K562 (cell line): ENCODE data around the gene RPS27. TPM values are rescaled to one million over a fixed set of nuclear protein-coding genes. Genes with fewer than 3 reads are reported as not detected.

Experiments used
- BRF1 ChIP-seq: IDR thresholded peaks from 3 replicates; pipeline ENCODE4 v1.6.1; 2011; ENCODE audit warnings: borderline replicate concordance, mild to moderate bottlenecking; ENCODE audit not compliant: insufficient read length; ENCODE audit errors: extremely low read depth
- COPS2 ChIP-seq: fragments of 450-650 bp; conservative IDR thresholded peaks from 2 replicates; pipeline ENCODE4 v1.6.1; 2016; ENCODE audit warnings: mild to moderate bottlenecking, moderate library complexity
- CTCFL ChIP-seq: IDR thresholded peaks from 2 replicates; pipeline ENCODE4 v1.6.1; 2011; ENCODE audit warnings: borderline replicate concordance, low read depth, mild to moderate bottlenecking, moderate library complexity, low read length; ENCODE audit not compliant: insufficient read depth, poor library complexity, severe bottlenecking
- ELF2 ChIP-seq: fragments of 250-450 bp; sonication (Bioruptor Pico); IDR thresholded peaks from 2 replicates; pipeline ENCODE4 v1.5.0; 2021; ENCODE audit warnings: mild to moderate bottlenecking
- FOXM1 ChIP-seq, 2 experiments: fragments of 450-650 bp in 1 of 2; sonication (generic) in 1 of 2; formaldehyde crosslinking in 1 of 2; IDR thresholded peaks; 2 replicates each; pipeline versions ENCODE4 v1.6.1 to v1.9.0; 2017 to 2022; ENCODE audit warnings: low read depth in 2 of 2, mild to moderate bottlenecking in 2 of 2, missing genetic modification reagents in 1 of 2, moderate library complexity in 1 of 2
- MEF2D ChIP-seq: conservative IDR thresholded peaks from 2 replicates; pipeline ENCODE4 v1.6.1; 2016; ENCODE audit warnings: low read depth, missing genetic modification characterization, missing compliant biosample characterization
- NCOA1 ChIP-seq: fragments of 450-650 bp; IDR thresholded peaks from 2 replicates; pipeline ENCODE4 v1.6.1; 2016; ENCODE audit warnings: low read depth
- NR4A1 ChIP-seq, 2 experiments: fragments of 250-450 bp in 1 of 2; fragments of 450-650 bp in 1 of 2; sonication (Bioruptor Pico) in 1 of 2; IDR thresholded peaks; 2 replicates each; pipeline versions ENCODE4 v1.4.0 to v1.6.1; 2016 to 2020; ENCODE audit warnings: mild to moderate bottlenecking in 2 of 2, missing compliant biosample characterization in 1 of 2, missing genetic modification characterization in 1 of 2, moderate library complexity in 1 of 2
- RCOR1 ChIP-seq, 2 experiments: IDR thresholded peaks; 2 replicates each; pipeline ENCODE4 v1.6.1; 2012; ENCODE audit warnings: low read depth in 2 of 2, low read length in 2 of 2, borderline replicate concordance in 1 of 2, improper control_type of control experiment in 1 of 2
- SIRT6 ChIP-seq: IDR thresholded peaks from one replicate; pipeline ENCODE4 v1.6.1; 2012; ENCODE audit warnings: low read depth, mild to moderate bottlenecking, control low read depth, inconsistent platforms, low read length, moderate library complexity
- STAT5A ChIP-seq: IDR thresholded peaks from 2 replicates; pipeline ENCODE4 v1.6.1; 2012; ENCODE audit warnings: low read length, inconsistent platforms, borderline replicate concordance
- THRA ChIP-seq: fragments of 450-650 bp; IDR thresholded peaks from 2 replicates; pipeline ENCODE4 v1.6.1; 2017; ENCODE audit warnings: mild to moderate bottlenecking, moderate library complexity
- ZNF347 ChIP-seq: fragments of 450-650 bp; formaldehyde crosslinking; IDR thresholded peaks from 2 replicates; pipeline ENCODE4 v1.4.0; 2020; ENCODE audit warnings: low read depth, mild to moderate bottlenecking, moderate library complexity
- ZNF512 ChIP-seq: IDR thresholded peaks from 2 replicates; pipeline ENCODE4 v1.6.1; 2016; ENCODE audit warnings: missing genetic modification characterization, missing compliant biosample characterization
- ZNF639 ChIP-seq, 2 experiments: fragments of 200-800 bp in 1 of 2; sonication (Bioruptor generic) in 1 of 2; sonication (generic) in 1 of 2; formaldehyde crosslinking in 1 of 2; IDR thresholded peaks in 1 of 2; conservative IDR thresholded peaks in 1 of 2; 2 replicates each; pipeline versions ENCODE4 v1.5.0 to v1.6.1; 2016 to 2020; ENCODE audit warnings: missing compliant biosample characterization in 1 of 2, missing genetic modification characterization in 1 of 2, missing genetic modification reagents in 1 of 2
- ZNF76 ChIP-seq: fragments of 250-450 bp; sonication (Bioruptor Pico); IDR thresholded peaks from 2 replicates; pipeline ENCODE4 v1.4.0; 2020; ENCODE audit warnings: mild to moderate bottlenecking, moderate library complexity, borderline replicate concordance
- ZNF79 ChIP-seq: fragments of 250-450 bp; sonication (Bioruptor Pico); IDR thresholded peaks from 2 replicates; pipeline ENCODE4 v1.4.0; 2020; ENCODE audit warnings: low read depth, mild to moderate bottlenecking, moderate library complexity
- polyA plus RNA-seq, 8 experiments: library from polyadenylated mRNA; depleted of rRNA in 4 of 8; stranded (reverse) in 5 of 8; unstranded in 3 of 8; fragments of >200 nt; fragmentation: Nextera tagmentation in 2 of 8; fragmentation: Illumina TruSeq in 1 of 8; extraction: Ambion mirVana in 2 of 8; extraction: Trizol in 1 of 8; gene quantifications; 2 replicates each; pipeline versions ENCODE4 v1.2.1 to v1.2.3, GENCODE V29; 2011 to 2014; ENCODE audit warnings: inconsistent platforms in 1 of 8, missing spikeins in 1 of 8
- total RNA-seq, 7 experiments: library from RNA; depleted of rRNA in 6 of 7; stranded (reverse); fragments of >200 nt in 6 of 7; fragmentation: Illumina TruSeq in 2 of 7; extraction: Trizol in 2 of 7; gene quantifications; 2 replicates each; pipeline versions ENCODE4 v1.2.1 to v1.2.3, GENCODE V29; 2011 to 2021; ENCODE audit warnings: low replicate concordance in 1 of 7
- TF ChIP-seq, protein P1 (sequence below): sonication (generic); formaldehyde crosslinking; IDR thresholded peaks from 2 replicates; pipeline ENCODE4 v1.8.0; 2023; ENCODE audit warnings: mild to moderate bottlenecking, missing genetic modification reagents

The RPS27 gene
- total and polyA plus RNA-seq, 9 of the 15 experiments (the other 6 are each of a cell fraction or from before 2014, with no cell fraction given) = 2,091 to 9,377 (median 6,706) TPM

DNA sequence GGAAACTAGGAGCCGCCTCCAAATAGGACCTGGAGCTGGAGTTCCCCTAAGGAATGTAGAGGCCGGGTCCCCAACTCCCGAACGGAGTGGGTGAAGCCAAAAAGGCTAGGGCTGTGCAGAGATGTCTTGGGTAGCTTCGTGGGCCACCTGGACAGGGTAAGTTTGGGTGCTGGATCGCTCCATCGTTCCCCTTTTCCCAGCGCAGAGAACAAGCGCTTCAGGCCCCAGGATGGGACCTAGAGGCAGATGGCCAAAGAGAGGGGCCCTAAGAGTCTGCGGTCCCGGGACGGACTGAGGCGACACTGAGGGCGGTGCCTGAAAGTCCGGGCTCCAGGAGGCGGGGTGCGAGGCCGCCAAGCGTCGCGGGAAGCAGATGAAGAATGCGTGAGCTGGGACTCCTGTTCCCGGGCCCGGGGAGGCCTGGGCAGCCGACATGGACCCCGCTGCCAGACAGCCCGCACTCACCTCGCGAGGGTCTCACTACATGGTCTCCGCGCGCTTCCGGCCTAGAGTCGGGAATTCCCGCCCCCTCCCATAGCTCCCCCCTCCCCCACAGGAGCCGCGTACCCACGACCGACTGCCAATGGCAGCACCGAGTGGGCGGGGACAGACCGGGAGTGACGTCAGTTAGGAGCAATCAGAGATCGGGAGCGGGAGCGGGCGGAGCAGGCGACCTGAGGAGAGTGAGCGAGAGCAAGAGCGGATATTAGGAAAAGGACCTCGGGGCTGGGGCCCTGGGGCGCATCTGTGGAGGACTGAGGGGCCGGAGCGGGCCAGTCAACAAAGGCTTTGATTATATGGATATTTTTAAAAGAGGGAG is 27.3 kb upstream of the RPS27 start, which contains the start of gene SLC39A1 (continued):
- TF ChIP-seq FOXM1 (IDR thresholded peaks at IDR 0.05; ENCODE audit: low read depth) (no peak), FOXM1 (CRISPR knock-in tag; IDR thresholded peaks at IDR 0.05; ENCODE audit: low read depth) (no peak), ZNF347 (CRISPR knock-in tag) (no peak), SIRT6 (no peak), BRF1 (no peak), NCOA1 (no peak), COPS2 (no peak), RCOR1 (IDR thresholded peaks at IDR 0.05; ENCODE audit: borderline replicate concordance in 1 of 2, low read depth in 2 of 2, low read length in 2 of 2) (no peak), ZNF79 (no peak), MEF2D (no peak), NR4A1 (CRISPR knock-in tag; IDR thresholded peaks at IDR 0.05) (no peak), NR4A1 (tag; IDR thresholded peaks at IDR 0.05) (no peak), ZNF76 (CRISPR knock-in tag) (no peak), ZNF639 (CRISPR knock-in tag; conservative IDR thresholded peaks at IDR 0.05 in 1 of 2, IDR thresholded peaks at IDR 0.05 in 1 of 2) (no peak), CTCFL (no peak), ELF2 (CRISPR knock-in tag) (no peak), STAT5A (no peak), ZNF512 (tag) (no peak), THRA (no peak)
- TF ChIP-seq, protein P1, sequence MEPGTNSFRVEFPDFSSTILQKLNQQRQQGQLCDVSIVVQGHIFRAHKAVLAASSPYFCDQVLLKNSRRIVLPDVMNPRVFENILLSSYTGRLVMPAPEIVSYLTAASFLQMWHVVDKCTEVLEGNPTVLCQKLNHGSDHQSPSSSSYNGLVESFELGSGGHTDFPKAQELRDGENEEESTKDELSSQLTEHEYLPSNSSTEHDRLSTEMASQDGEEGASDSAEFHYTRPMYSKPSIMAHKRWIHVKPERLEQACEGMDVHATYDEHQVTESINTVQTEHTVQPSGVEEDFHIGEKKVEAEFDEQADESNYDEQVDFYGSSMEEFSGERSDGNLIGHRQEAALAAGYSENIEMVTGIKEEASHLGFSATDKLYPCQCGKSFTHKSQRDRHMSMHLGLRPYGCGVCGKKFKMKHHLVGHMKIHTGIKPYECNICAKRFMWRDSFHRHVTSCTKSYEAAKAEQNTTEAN (CRISPR knock-in tag) = no peak
